HepG2 (cell line): ENCODE measurements around the gene PDZK1. TPM values are rescaled to one million over a fixed set of nuclear protein-coding genes. Genes with fewer than 3 reads are reported as not detected.
A peak's percentile ranks its signal among the peaks of the same experiment; 100 is the strongest.

Experiments
- AHDC1 ChIP-seq: sonication (generic); formaldehyde crosslinking; IDR thresholded peaks from 2 replicates; pipeline ENCODE4 v1.5.1; 2020; ENCODE audit warnings: mild to moderate bottlenecking, missing genetic modification reagents, borderline replicate concordance
- ARID5B ChIP-seq: IDR thresholded peaks from 2 replicates; pipeline ENCODE4 v1.4.0; 2020; ENCODE audit warnings: mild to moderate bottlenecking, missing genetic modification reagents
- HIC2 ChIP-seq: sonication (generic); formaldehyde crosslinking; IDR thresholded peaks from 2 replicates; pipeline ENCODE4 v1.9.0; 2022; ENCODE audit warnings: low read depth, missing genetic modification reagents
- HOMEZ ChIP-seq: IDR thresholded peaks from 2 replicates; pipeline ENCODE4 v1.6.1; 2016; ENCODE audit warnings: low read depth
- ISL2 ChIP-seq: sonication (generic); formaldehyde crosslinking; IDR thresholded peaks from 2 replicates; pipeline ENCODE4 v1.5.0; 2020; ENCODE audit warnings: missing genetic modification reagents
- SAFB2 ChIP-seq: sonication (generic); formaldehyde crosslinking; IDR thresholded peaks from 2 replicates; pipeline ENCODE4 v1.5.1; 2020; ENCODE audit warnings: missing genetic modification reagents, low read depth, mild to moderate bottlenecking, borderline replicate concordance
- TRIM22 ChIP-seq: fragments of 450-650 bp; IDR thresholded peaks from 2 replicates; pipeline ENCODE4 v1.6.1; 2017
- ZBTB20 ChIP-seq: sonication (generic); formaldehyde crosslinking; IDR thresholded peaks from 2 replicates; pipeline ENCODE4 v1.8.1; 2023; ENCODE audit warnings: missing genetic modification reagents, low read depth, mild to moderate bottlenecking, borderline replicate concordance
- ZBTB39 ChIP-seq: sonication (generic); formaldehyde crosslinking; IDR thresholded peaks from 2 replicates; pipeline ENCODE4 v1.5.0; 2020; ENCODE audit warnings: missing genetic modification reagents
- ZNF562 ChIP-seq: sonication (generic); formaldehyde crosslinking; IDR thresholded peaks from 2 replicates; pipeline ENCODE4 v1.8.0; 2022; ENCODE audit warnings: missing genetic modification reagents, borderline replicate concordance
- ZNF775 ChIP-seq: sonication (generic); formaldehyde crosslinking; IDR thresholded peaks from 2 replicates; pipeline ENCODE4 v1.4.0; 2020; ENCODE audit warnings: missing genetic modification reagents, mild to moderate bottlenecking, moderate library complexity, borderline replicate concordance
- polyA plus RNA-seq, 8 experiments: library from polyadenylated mRNA; depleted of rRNA in 3 of 8; stranded (reverse) in 7 of 8; unstranded in 1 of 8; fragments of >200 nt; fragmentation: Illumina TruSeq in 4 of 8; extraction: Trizol in 4 of 8; gene quantifications; 2 replicates each; pipeline versions ENCODE4 v1.2.1 to v1.2.3, GENCODE V29; 2011 to 2016; ENCODE audit warnings: low read depth in 4 of 8, missing spikeins in 1 of 8, mixed read lengths in 1 of 8; ENCODE audit not compliant: insufficient read depth in 1 of 8
- total RNA-seq, 5 experiments: library from RNA; depleted of rRNA; stranded (reverse); fragments of >200 nt; fragmentation: Illumina TruSeq; extraction: Trizol; gene quantifications; 2 replicates each; pipeline ENCODE4 v1.2.3, GENCODE V29; 2016; ENCODE audit warnings: low read depth in 1 of 5

The PDZK1 gene
- total and polyA plus RNA-seq, 2 of the 13 experiments (the other 11 are each of a cell fraction or from before 2014, with no cell fraction given) = 16.2 to 46.4 TPM

GRCh38 chr1:145711213-145711651, 4.1 kb upstream of the PDZK1 start (continued):
- peak; percentile 91 for TF ChIP-seq ARID5B
- TF ChIP-seq ZNF562 (CRISPR knock-in tag) = no peak
- TF ChIP-seq ZBTB20 = peak; percentile 81; the same call in 1 of the 2 replicates
- TF ChIP-seq HIC2 = peak; percentile 72; the same call in 1 of the 2 replicates
- TF ChIP-seq ISL2 = peak; percentile 56; the same call in 1 of the 2 replicates
- peak; percentile 93; the same call in 1 of the 2 replicates for TF ChIP-seq ZBTB39 (CRISPR knock-in tag)
- peak; percentile 91 for TF ChIP-seq AHDC1 (CRISPR knock-in tag)
- TF ChIP-seq TRIM22 = no peak
- TF ChIP-seq ZNF775 = no peak
- TF ChIP-seq SAFB2 (CRISPR knock-in tag) = no peak
- 0 out of 2 replicates have a peak, but pooled peaks have one; percentile 15 for TF ChIP-seq HOMEZ (CRISPR knock-in tag)
